GM18498 (cell line): Measurements from ENCODE around the gene NFE2.
A peak's percentile ranks its signal among the peaks of the same experiment; 100 is the strongest.
"Not testable (repeated sequence)": the region's sequence is repeated elsewhere in the genome, so short reads cannot be mapped to it uniquely, and the experiment has no call there.

ENCODE experiments used
- ATAC-seq: cut with Tn5 transposase; IDR thresholded peaks from one replicate; pipeline ENCODE4 v1.9.1; 2021; ENCODE audit warnings: mild to moderate bottlenecking, moderate library complexity; ENCODE audit not compliant: unreplicated experiment

The NFE2 gene

DNA sequence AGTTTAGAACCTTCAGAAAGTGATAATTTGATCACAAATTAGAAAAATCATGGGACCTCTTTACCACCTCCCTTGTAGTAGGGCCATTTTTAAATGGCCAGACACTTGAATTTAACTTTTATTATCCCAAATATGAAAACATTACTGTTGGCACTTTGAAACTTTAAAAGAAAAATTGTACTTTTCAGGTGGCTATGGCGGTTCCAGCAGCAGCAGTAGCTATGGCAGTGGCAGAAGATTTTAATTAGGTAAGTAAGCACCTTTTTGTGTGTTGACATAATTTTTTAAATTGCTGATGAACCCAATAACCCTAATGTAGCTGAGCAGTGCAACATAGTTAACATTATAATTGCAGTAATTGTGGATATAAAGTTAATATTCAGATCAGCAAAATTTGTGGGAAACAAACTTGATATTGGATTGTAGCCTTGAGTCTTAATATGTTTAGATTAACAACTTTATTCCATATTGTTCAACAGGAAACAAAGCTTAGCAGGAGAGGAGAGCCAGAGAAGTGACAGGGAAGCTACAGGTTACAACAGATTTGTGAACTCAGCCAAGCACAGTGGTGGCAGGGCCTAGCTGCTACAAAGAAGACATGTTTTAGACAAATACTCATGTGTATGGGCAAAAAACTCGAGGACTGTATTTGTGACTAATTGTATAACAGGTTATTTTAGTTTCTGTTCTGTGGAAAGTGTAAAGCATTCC lies 16.6 kb downstream of the NFE2 start:
- not testable (repeated sequence) for ATAC-seq

DNA sequence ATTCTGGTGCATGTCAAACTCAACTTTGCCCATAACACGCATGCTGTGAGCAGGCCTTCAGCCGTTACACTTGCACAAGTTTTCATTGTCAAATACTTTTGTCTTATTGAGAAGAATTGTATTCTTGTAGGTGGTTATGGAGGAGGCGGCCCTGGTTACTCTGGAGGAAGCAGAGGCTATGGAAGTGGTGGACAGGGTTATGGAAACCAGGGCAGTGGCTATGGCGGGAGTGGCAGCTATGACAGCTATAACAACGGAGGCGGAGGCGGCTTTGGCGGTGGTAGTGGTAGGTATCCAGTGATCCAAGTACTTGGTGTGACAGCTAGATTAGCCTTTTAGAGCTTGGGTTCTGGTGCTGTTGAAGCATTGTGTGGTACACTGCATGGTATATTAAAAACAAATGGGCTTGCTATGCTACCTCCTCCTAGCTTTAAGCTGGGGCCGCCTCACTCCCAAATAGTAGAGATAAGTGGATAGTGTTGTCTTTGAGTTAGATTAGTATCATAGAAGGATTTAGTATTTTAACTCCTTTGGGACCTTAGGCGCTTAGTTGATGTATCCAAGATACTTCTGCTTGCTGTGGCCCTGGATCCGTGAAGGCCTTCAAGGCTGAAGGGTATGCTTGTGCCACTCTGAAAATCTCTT lies 17.7 kb downstream of the NFE2 start:
- no peak for ATAC-seq

DNA sequence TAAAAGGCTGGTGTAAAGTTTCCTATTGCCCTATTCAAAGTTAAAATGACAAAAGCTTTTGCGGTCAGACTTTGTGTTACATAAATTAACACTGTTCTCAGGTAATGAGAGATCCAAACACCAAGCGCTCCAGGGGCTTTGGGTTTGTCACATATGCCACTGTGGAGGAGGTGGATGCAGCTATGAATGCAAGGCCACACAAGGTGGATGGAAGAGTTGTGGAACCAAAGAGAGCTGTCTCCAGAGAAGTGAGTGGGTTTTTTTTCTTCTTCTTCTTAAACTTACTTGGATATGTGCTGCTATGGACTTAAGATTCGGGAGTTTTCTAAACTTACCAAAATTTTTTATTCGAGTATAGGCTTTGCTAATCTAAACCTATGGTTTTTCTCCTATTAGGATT lies 19.1 kb downstream of the NFE2 start:
- ATAC-seq = not testable (repeated sequence)

DNA sequence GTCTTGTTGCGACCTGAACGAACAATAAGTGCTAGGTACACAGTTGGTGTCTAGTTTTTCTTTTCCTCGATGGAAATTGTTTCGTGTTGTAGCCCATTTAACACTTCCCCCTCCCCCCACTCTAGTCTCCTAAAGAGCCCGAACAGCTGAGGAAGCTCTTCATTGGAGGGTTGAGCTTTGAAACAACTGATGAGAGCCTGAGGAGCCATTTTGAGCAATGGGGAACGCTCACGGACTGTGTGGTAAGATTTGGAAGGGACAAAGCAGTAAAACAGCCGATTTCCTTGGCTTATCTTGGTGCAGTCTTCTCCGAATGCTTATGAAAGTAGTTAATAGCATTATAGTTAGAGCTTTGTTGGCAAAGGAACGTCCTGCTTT lies 19.6 kb downstream of the NFE2 start:
- ATAC-seq = not testable (repeated sequence)

DNA sequence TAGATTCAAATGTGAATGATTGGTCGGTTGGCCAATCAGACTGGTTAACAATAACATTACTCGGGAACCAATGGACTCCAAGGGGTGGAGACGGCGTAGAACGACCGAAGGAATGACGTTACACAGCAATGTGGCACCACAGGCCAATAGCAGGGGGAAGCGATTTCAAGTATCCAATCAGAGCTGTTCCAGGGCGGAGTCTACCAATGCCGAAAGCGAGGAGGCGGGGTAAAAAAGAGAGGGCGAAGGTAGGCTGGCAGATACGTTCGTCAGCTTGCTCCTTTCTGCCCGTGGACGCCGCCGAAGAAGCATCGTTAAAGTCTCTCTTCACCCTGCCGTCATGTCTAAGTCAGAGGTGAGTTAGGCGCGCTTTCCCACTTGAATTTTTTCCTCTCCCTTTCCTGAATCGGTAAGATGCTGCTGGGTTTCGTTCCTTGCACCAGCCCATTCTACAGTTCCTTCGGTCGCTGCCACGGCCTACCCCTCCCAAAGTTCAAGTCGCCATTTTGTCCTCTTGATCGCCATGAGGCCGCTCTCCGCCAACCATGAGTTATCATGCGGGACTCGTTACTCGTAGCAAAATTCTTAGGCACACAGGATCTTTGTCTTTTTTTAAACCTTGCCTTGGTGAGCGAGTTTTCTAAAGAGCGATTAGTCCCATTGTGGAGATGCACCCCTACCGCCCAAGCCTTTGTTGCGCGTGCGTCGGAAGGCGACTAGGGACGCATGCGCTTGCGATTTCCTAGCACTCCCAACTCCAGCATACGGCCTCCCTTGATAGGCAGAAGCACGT lies 20.2 kb downstream of the NFE2 start, which contains the start of gene HNRNPA1:
HNRNPA1 (plus strand) TSS at position 259 of the 793 bp plus-strand sequence; CDS start at position 341, 82 bp downstream.
- peak; percentile 85 for ATAC-seq

DNA sequence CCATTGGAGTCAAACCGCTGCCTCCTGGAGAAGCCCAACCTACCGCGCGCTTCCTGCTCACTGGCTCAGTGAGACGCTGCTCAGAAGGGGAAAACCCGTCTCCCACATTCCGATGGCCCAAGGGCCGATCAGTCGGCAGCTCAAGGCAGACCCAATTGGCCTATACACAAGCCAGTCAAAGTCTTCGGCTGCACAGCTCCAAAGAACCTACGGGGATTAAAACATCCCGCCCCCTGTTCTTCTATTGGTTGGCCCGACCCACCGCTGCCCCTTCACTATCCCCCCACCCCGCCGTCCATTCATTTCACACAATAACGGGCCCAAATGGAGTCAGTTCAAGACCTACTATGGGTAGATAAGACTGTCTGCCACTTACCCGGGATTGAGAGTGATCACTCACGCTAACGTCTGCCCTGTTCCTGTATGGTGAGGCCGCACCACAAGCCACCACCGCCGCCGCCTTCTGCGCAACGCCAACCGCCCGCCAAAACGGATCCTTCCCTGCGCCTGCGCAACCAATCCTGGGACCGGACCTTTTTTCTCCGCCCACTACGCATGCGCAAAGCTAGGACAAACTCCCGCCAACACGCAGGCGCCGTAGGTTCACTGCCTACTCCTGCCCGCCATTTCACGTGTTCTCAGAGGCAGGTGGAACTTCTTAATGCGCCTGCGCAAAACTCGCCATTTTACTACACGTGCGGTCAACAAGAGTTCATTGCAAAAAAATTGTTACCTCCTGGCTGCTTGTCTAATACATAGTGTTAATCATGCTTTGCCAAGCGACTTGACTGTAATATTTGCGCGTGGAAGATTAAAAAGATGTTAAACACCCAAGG lies 21.0 kb downstream of the NFE2 start, which contains the start of gene CBX5:
CBX5 (minus strand) TSS at position 491 of the 836 bp plus-strand sequence. CDS start 22,472 bp downstream, outside the sequence.
- peak; percentile 75 for ATAC-seq

DNA sequence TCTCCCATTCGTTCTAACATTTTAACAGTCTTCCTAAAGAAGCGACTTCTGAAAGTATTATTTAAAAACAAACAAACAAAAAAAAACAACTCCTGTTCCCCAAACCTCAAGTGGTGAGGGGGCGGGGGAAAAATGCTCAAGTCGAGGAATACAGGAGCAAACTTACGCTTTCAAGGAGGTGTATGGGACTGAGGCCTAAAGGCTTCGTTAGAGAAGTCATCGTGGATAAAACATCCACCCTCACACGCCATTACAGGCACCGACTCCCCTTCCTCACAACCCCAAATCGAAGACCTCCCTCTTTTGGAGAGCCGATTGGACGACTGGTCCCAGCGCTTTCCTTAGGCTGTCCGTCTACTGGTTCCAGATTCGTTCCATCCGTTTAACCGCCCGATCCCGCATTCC lies 21.6 kb downstream of the NFE2 start:
- ATAC-seq = peak; percentile 1

DNA sequence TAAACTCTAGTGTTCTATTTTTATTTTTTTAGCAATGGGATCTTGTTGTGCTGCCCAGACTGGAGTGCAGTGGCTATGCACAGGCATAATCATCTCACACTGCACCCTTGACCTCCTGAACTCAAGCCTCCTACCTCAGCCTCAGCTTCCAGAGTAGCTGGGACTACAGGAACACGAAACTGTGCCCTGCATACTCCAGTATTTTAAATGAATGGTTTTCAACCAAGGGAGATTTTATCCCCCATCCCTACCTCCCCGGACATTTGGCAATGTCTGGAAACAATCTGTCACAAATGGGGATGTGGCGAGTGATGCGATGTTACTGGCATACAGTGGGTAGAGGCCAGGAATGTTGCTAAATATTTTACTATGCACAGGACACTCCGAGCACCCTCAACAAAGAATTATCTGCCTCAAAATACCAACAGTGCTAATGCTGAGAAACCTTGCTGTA lies 23.0 kb downstream of the NFE2 start:
- ATAC-seq = no peak

DNA sequence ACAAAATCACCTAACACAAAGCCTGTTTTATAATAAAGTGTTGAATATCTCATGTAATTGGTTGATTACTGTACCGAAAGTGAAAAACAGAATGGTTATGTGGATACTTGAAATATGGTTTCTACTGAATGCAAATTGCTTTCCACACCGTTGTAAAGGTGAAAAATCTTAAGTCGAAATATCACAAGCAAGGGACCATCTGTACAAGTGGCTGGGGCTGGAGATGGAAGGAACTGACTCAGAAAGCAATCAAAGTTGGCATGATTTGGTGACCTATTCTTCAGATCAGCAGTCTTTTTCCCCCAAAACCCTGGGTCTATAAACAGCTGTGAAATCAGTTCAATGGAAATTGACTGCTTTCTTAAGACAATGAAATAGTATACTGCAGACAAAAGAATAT lies 24.4 kb downstream of the NFE2 start:
- no peak for ATAC-seq

DNA sequence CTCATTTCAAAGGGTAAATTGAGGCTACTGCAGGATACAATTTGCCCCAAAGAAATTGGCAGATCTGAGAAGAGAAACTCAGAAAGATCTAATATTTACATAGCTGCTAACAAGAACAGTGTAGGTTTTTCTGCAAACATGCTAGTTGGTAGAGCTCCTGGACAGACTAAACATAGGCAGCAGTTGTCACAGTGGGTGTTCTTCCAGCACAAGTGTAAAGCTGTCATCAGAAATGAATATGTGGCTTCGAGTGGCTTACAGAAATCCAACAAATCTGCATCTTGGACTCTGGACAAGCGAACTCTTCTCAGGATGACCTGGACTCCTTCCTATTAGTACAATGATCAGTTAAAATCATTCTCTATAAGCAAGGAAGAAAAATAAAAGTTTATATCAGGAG lies 26.8 kb downstream of the NFE2 start:
- no peak for ATAC-seq

DNA sequence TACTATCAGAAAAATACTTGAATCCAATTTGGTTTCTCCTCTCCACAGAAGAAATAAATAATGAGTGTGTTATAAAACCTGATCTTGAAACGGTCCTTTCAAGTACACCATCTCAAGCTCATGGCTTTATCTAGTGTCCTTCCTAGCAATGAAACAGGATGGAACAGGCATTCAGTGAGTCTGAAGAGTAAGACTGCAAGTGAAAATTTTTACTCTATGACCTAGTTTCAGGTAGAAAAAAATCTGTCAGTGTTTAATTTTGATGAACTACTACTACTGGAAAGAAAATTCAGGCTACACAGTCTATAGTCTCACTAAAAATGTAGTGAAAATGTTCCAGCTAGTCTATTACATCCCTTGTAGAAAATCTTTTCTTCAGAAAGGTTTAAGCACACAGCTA lies 28.6 kb downstream of the NFE2 start:
- no peak for ATAC-seq

DNA sequence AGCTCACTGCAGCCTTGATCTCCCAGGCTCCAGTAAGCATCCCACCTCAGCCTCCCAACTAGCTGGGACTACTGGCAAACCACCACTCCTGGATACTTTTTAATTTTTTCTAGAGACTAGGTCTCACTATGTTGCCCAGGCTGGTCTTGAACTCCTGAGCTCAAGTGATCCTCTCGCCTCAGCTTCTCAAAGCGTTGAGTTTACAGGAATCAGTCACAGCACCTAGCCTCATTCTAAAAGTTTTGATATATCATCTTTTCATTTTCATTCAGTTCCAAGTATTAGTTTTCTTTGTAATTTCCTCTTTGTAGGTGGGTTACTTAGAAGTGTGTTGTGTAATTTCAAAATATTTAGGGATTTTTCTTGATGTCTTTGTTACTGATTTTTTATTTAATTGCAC lies 30.5 kb downstream of the NFE2 start:
- ATAC-seq = no peak

DNA sequence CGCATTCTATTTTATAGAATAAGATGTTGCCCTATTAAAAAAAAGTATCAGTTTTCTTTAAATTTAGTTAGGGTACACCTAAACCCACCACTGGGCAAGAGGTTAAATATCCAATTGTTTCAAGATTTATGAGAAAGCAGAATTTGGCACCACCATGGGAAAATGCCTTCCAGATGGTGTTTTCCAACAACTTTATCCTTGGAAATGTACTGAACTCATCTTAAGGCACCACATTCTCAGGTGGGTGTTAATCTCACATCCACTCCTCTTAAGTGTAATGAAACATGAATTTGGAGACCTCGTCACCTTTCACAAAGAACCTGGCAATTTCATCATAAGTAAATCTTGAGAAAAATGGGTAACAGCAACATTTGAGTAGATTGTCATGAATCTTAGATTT lies 34.0 kb downstream of the NFE2 start:
- no peak for ATAC-seq

DNA sequence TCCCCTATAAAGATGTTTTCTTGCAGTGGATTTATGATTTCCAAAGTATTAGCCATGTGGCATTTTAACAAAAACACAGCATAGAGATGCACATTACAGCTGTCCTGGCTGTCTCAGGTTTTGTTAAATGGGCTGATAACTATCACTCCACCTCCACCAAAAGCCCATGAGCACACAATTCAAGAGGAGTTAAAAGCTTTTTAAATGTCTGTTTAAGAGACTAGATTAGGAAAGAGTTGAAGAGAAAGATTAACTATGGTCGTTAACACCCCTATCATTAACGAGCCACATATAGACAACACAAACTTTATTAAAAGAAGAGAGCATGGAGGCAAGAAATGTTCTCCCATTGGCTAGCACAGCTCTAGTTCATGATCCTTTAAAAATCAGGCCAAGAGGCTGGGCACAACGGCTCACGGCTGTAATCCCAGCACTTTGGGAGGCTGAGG lies 35.4 kb downstream of the NFE2 start:
- no peak for ATAC-seq

DNA sequence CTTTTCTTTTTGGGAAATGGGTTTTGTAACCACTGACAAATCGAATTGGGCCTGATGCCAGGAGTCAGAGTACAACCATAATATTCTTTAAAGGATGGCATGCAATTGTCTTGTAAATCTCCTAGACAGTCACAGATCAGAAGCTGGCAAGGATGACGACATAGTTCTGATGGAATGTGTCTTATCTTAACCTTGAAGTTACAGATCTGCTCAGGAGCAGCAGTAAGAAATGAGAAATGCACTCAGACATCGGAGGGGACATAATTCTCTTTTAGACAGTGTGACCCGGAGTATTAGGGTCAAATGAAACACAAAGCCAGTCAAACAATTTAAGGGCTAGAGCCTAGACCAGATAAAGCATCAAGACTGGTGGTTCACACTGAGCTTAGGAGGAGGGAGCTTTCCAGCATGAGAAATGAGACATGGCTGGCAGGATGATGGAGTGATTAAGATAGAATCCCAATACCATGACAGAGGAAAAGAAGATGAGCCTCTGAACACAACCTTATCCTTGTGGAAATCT lies 38.4 kb downstream of the NFE2 start:
- no peak for ATAC-seq

DNA sequence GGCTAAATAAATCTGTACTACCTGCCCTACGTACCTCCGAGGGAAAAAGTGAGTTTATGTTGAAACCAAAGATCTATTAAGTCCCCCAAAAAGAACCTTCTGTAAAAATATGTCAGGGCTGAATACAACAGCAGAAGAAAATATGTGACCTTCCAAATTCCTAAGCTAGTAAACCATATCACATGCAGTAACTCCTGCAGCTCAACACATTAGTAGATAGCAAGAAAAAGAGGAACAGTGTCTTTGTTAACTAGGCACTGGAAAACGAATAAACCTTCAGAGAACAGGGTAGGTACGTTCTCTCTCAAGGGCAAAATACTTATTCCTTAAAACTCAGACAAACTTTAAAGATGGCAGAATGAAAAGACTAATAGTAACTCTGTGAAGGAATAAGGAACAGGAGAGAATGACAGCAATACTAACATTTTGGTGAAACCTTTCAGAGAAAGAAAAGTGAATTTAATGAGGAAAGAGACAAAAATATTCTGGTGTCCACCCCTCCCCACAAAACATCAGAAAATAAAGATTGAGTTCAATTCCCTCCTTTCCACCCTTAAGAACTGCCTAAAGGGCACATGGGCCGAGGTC lies 38.9 kb downstream of the NFE2 start:
- no peak for ATAC-seq

DNA sequence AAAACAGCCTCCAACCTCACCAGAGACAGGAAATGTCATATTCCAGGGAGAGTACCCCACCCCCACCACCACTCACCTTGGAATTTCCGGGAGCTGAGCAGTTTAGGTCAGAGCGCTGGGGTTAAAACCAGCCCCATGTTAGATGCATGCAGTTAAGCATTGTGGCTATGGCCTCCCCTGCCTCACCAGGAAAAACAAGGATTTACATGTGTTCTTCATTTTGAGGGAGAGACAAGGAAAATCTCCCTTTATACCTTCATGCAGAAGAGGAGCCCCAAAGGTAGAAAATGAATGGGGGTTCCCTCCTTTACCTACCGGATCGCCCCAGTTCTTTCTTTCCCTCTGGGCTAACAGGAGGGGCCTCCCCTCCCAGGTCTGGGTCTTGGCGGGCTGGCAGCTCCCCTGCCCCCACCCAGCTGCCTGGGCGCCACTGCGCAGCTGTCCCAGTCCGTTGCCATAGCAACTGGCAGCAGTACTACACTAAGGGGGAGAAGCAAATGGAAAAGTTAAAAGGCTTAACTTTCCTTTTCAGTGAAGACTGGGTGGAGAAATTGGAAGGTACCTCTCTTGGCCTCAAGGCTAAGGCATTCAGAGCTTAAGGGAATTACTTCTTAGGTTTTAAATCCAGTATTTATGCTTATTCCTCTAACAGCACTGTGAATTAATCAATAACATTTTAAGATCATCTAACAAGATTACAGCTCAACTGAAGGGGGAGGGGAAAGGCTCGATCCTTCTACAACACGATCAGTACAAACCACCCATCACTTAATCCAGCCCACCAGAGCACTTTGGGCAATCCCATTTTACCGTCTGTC lies 41.4 kb downstream of the NFE2 start:
- ATAC-seq = peak; percentile 61

DNA sequence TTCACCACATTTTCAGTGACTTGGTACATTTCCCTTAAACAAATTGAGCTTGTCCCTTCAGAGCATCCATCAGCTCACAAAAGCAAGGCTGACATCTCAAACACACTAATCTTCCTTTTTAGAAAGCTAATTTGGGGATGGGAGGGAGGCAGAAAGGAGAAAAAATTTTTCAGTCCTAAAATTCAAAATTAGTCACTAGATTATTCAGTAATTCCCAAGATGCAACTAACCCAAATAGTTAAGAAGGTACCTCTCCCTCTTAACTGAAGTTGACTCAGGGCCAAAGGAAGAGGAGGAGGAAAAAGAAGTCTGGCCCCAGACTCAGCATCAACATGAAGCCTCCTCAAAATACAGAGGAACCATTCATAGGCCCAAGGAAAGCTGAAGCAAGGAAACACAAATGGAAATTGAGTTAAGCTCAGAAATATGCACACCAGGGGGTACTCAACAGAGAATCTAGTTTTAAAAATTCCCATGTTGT lies 42.6 kb downstream of the NFE2 start:
- no peak for ATAC-seq

DNA sequence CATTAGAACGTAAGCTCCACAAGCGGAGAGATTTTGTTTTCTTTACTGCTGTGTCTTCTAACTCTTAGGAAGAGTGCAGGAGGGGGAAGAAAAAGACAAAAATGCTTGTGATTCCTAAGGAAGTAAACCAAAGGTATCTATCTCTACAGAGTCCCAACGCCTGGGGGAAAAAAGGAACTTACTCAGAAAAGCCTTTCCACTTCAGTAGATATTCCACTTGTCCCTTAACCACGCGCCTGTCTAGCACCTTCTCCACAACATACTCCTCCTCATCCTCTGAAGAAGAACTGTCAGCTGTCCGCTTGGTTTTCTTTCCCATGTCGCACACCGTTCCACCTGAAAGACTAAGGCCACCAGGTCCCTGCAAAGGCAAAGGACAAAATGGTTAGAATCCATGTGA lies 43.5 kb downstream of the NFE2 start:
- no peak for ATAC-seq
